SK-N-SH treated with all-trans-retinoic acid at 6 μM for 48 hours (cell line): Measurements from ENCODE around the gene STIP1.

Experiments used
- CSDC2 ChIP-seq: fragments of 250-450 bp; sonication (Bioruptor Pico); IDR thresholded peaks from 2 replicates; pipeline ENCODE4 v1.5.0; 2020; ENCODE audit warnings: mild to moderate bottlenecking, moderate library complexity
- RARB ChIP-seq: fragments of 250-450 bp; sonication (Bioruptor Pico); IDR thresholded peaks from 2 replicates; pipeline ENCODE4 v1.8.0; 2021; ENCODE audit warnings: mild to moderate bottlenecking, moderate library complexity
- ZNF8 ChIP-seq: fragments of 450-650 bp; formaldehyde crosslinking; IDR thresholded peaks from 2 replicates; pipeline ENCODE4 v1.5.0; 2020; ENCODE audit warnings: mild to moderate bottlenecking, moderate library complexity
- TF ChIP-seq, protein P1 (sequence below): fragments of 250-450 bp; sonication (Bioruptor Pico); IDR thresholded peaks from 2 replicates; pipeline ENCODE4 v1.8.0; 2020; ENCODE audit warnings: mild to moderate bottlenecking, moderate library complexity, borderline replicate concordance

DNA sequence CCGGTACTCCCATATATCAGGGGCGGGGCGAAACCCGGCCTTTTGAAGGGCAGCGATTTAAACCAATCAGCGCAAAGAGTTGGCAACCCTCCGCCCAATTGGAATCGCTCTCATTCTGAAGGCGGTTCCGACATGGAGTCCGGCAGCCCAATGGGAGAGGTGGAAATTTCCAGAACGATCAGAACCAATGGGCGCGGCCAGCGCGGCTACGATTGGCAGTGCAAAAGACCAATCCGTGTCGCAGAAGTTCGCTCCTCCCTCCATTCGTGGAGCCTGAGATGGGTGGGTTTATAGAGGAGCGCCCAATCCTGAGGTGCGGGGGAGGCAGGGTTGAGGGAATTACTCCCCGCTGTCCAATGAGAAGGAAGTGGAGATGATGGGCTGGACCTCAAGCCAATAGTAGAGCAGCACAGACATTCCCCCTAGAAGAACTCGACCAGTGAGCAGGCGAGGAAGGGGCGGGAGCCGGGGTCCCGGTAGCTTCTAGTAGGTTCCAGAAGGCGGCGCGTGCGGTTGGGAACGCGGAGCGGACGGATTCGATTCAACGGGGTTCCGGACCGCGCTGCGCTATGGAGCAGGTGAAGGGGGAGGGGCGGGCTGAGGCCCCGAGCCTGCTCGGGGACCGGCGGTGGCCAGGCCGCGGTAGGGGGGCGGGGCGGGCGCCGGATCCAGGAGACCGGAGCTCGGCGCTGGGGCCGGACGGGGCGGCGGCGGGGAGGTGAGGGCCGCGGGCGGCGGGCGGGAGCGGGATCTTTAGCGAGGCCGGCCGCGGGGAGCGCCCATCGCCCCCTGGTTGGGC is at the start of gene STIP1:
- TF ChIP-seq ZNF8 (CRISPR knock-in tag) (no peak), RARB (CRISPR knock-in tag) (no peak), CSDC2 (no peak)
- TF ChIP-seq, protein P1, sequence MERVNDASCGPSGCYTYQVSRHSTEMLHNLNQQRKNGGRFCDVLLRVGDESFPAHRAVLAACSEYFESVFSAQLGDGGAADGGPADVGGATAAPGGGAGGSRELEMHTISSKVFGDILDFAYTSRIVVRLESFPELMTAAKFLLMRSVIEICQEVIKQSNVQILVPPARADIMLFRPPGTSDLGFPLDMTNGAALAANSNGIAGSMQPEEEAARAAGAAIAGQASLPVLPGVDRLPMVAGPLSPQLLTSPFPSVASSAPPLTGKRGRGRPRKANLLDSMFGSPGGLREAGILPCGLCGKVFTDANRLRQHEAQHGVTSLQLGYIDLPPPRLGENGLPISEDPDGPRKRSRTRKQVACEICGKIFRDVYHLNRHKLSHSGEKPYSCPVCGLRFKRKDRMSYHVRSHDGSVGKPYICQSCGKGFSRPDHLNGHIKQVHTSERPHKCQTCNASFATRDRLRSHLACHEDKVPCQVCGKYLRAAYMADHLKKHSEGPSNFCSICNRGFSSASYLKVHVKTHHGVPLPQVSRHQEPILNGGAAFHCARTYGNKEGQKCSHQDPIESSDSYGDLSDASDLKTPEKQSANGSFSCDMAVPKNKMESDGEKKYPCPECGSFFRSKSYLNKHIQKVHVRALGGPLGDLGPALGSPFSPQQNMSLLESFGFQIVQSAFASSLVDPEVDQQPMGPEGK: no peak
